Stimulated activated naive CD8-positive, alpha-beta T cell treated with anti-CD3 and anti-CD28 coated beads, Interleukin-15, Interleukin-2, amounts not matched to agents 100 U/mL and 50 U/mL, for 24 hours (primary cell): ENCODE measurements around the gene SPTA1.
"Not testable (repeated sequence)": the region's sequence is repeated elsewhere in the genome, so short reads cannot be mapped to it uniquely, and the experiment has no call there.

ENCODE experiments used
- ATAC-seq: fragments of 150-1000 bp; cut with Tn5 transposase; one replicate; pipeline ENCODE4 v1.10.0; 2021
- DNase-seq: peaks from one replicate; pipeline ENCODE4 v3.0.0; 2021

The SPTA1 gene

GRCh38 chr1:158686111-158687009, at the start of gene SPTA1:
Gene SPTA1, minus strand, starts transcription at chr1:158686715. Its CDS starts 198 bp downstream, at chr1:158686517.
- ATAC-seq, result no peak
- DNase-seq, result no peak

DNA sequence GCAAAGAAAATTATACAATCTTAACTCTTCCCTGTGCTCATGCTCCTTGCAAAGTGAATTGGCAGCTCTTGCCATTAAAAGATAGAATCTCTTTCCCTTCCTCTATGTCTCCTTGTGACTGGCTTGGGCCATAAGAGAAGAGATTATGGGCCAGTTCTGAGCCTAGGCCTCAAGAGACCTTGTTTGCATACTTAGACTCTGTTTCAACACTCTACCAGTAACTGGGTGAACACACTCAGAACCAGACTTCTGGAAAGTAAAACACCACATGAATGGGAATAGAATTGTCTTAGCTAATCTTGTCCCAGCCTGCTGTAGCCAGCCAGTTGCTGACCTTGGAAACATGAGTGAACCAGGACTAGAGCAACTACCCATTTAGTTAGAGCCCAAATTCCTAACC, 49.3 kb upstream of the SPTA1 start:
- ATAC-seq (no peak), DNase-seq (no peak)

- ATAC-seq (no peak), DNase-seq (no peak)
These were observed 46.0 kb upstream of the SPTA1 start for GRCh38 chr1:158732524-158732923.

- ATAC-seq (no peak), DNase-seq (no peak)
These were observed 45.2 kb upstream of the SPTA1 start for GRCh38 chr1:158731707-158732106.

GRCh38 chr1:158730453-158730852, 43.9 kb upstream of the SPTA1 start:
- DNase-seq (no peak), ATAC-seq (no peak)

GRCh38 chr1:158728510-158729225, 42.2 kb upstream of the SPTA1 start:
- ATAC-seq, result no peak

DNA sequence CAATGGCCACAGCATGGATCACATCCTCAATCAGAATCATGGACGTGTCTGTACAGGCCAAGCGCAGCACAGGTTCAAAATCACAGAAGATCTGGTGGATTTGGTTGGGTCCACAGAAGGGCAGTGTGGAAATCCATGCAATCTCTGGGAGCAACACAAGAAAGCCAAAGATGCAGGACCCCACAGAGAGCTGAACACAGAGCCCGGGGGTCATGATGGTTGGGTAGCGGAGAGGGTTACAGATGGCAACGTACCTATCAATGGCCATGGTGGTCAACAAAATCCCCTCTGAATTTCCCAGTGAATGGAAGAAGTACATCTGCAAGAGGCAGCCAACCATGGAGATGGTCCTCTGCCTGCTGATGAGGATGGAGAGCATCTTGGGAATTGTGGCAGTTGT, 37.9 kb upstream of the SPTA1 start:
- DNase-seq, result no peak
- no peak for ATAC-seq

More at GRCh38 chr1:158728510-158729225, 42.2 kb upstream of the SPTA1 start:
- DNase-seq, result no peak

DNA sequence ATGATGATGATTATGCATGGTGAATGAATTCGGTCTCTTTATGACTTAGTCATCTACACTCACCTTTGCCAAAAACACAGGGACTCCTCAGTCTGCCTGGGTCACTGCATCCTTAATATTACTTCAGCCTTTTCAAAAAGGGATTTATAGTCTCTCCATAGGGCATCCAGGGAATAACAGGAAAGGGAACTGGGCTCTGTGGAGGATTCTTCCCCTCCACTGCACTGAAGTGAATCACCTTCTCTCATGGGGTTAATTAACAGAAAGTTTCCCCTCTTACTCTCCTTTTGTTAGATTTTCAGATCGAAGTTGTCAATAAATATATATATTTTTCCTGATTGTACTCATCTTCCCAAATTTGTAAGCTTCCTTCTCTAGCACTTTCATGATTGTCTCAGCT, 34.1 kb upstream of the SPTA1 start, which contains the start of gene OR6K3:
Gene OR6K3, minus strand, starts transcription at position 101 of the 400 bp plus-strand sequence. CDS start 2,605 bp downstream, outside the sequence.
- ATAC-seq, result no peak
- DNase-seq, result no peak

DNA sequence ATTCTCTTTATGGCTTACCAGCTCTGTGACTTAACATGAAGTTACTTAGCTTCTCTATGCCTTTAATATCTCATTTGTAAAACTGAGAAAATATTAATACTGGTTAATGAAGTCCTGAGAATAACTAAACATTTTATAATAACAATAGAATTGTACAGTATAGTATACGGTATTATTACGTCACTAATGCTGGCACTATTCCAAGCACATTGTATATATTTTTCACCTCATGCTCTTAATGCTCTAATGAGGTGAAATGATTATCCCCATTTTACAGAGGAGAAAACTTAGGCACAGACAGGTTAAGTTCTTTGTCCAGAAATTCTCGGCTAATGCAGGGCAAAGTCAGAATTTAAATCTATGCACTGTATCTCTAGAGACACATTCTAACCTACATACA, 33.1 kb upstream of the SPTA1 start:
- ATAC-seq, result no peak
- no peak for DNase-seq

GRCh38 chr1:158717344-158717743, 30.8 kb upstream of the SPTA1 start:
- no peak for DNase-seq
- no peak for ATAC-seq

DNA sequence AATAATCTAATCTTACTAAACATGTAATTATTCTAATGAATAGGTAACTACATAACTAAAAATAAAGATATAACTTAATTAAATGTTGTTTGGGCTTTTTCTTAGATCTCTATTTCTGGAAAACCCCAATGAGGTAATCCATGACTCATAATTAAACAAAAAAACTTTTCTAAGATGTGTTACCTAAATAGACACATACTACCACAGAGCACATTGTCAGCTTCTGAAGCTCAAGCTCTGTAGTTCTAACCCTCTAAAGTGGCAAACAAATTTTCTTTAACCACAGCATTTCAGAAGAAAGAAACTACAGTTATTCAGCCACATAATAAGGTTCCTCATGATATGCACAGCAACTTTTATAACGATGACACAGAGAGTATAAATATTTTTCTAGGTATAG, 29.8 kb upstream of the SPTA1 start:
- ATAC-seq, result peak; percentile 52
- DNase-seq, result no peak

GRCh38 chr1:158714754-158715153, 28.2 kb upstream of the SPTA1 start:
- DNase-seq (no peak), ATAC-seq (no peak)

DNA sequence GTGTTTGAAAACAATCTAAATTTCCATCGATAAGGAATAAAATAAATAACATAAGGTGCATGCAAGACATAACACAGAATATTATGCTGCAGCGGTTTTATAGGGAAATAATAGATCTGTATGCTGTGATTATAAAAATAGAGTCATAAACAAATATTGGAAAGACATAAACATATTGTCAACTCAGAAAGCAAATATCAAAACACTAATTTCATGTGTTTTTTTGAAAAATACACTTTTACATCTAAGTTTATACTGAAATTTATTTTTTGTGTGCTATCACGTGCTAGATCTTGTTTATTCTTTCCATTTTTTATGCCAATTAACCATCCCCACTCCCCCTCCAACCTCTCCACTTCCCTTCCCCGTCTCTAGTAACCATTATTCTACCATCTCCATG, 24.6 kb upstream of the SPTA1 start:
- ATAC-seq (no peak), DNase-seq (no peak)

DNA sequence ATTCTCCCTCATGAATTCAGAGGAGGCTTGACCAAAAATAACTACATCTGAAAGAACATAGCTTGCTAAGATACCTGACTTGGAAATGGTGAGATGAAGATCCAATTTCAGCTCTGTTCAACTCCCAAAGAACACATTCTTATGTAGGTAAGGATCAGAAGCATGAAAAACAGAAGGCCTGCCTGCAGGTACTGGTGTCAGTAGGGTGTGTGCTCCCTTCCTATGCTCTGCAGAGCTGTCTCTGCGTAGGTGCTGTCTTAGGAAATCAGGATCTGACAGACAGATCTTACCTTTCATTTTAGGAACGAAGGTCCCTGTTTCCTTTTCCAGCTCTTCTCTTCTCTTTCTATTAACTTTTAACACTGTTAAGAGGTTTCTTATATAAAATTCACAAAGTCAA, 19.6 kb upstream of the SPTA1 start:
- ATAC-seq, result no peak
- no peak for DNase-seq

- DNase-seq (no peak), ATAC-seq (no peak)
These were observed 14.0 kb upstream of the SPTA1 start, which contains the start of gene OR6K2 for GRCh38 chr1:158700552-158700951. Gene OR6K2, minus strand, starts transcription at chr1:158700652. Its CDS starts 0 bp downstream, at chr1:158700652.

DNA sequence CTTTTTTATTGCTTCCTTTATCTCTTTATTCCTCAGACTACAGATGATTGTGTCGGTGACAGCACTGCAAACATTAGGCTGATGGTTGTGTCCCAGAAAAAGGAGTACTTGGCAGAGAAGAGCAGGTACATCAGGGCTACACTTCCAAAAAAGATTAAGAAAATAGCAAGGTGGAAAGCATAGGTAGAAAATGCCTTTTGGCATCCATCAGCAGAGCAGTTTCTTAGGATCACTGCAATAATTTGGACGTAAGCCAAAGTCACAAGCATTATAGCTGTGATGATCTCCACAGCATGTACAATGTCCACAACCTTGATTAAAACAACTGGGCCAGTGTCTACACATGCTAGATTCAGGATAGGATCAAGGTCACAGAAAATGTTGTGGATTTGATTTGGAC, 8.1 kb upstream of the SPTA1 start:
- ATAC-seq, result no peak
- DNase-seq, result no peak

GRCh38 chr1:158692356-158692755, 5.8 kb upstream of the SPTA1 start:
- DNase-seq, result no peak

GRCh38 chr1:158691907-158692306, 5.4 kb upstream of the SPTA1 start:
- ATAC-seq, result no peak
- no peak for DNase-seq

More at GRCh38 chr1:158692356-158692755, 5.8 kb upstream of the SPTA1 start:
- no peak for ATAC-seq

GRCh38 chr1:158691149-158691548, 4.6 kb upstream of the SPTA1 start:
- DNase-seq, ATAC-seq: not testable (repeated sequence)

- ATAC-seq (no peak), DNase-seq (no peak)
These were observed 3.4 kb upstream of the SPTA1 start for GRCh38 chr1:158689875-158690274.

GRCh38 chr1:158689110-158689509, 2.6 kb upstream of the SPTA1 start:
- ATAC-seq, result no peak

GRCh38 chr1:158688343-158688742, 1.8 kb upstream of the SPTA1 start:
- not testable (repeated sequence) for DNase-seq, ATAC-seq

More at GRCh38 chr1:158689110-158689509, 2.6 kb upstream of the SPTA1 start:
- no peak for DNase-seq

- ATAC-seq, result no peak
- no peak for DNase-seq
These were observed 522 bp upstream of the SPTA1 start for GRCh38 chr1:158687037-158687436.
